ENCODE measurements around the gene LOXL3.
A peak's percentile ranks its signal among the peaks of the same experiment; 100 is the strongest.

Gene LOXL3

DNA sequence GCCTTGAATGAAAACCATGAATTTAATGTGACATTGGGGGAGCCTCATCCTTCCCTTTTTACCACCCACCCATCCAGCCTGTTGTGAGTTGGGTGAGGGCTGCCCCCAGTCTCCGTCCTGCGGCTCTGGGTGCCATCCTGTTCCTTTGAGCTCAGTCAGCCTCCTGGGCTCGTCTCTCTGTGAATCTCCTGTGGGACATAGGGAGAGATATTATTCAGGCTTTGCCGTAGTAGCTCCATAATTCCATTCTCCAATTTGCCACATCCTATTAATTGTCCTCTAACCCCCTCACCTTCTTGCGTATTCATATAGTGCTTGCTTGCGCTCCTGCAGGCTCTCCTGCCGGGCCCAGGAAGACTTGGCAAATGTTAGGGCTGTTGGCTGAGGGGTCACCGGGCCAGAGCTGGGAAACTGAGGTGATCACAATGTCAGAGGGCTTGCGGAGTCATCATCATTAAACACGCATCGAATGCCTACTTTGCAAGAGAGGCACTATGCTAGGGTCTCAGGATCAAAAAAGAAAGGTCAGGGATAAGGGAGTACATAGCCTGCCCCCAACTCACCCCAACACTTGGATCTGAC lies 27.0 kb downstream of the LOXL3 start:
- no peak for DNase-seq

DNA sequence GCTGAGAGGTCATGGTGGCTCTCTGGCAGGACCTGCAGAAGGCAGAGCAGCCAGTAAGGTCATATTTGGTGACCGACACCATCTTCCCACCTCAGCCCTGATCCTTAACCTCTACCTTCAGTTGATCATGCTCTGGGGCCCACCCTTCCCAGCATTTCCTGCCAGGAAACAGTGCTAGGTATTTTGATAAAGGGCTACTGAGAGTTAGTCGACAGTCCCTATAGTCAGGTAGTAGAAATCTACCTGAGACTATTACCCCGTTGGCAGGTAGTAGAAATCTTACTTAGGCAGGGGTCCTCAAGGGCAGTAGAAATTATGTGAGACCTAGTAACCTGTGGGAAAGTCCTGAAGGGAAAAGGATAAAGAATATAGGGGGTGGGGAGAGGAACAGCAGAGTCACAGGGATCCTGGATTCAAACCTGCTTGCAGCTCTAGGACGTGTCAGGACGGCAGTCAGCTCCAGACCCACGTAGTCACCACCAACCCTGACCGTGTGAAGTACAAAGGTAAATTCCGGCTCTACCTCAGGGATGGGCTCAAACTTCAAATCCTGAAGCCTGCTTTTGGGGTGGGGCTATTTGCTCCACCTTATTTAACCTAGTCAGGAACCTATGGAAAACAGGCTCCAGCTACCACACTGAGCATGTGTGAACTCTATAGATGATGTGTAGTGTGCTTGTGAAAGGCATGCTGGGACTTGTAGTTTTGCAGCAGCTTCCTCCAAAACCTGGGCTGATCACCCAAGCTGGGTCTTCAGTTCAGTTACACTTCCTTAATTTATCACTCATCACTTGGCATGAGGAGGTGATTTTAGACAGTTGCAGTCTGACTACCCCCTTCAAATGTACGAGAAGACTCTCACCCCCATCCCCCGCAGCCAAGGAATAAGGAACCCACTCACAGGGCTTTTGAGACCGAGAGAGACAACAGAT lies 27.8 kb downstream of the LOXL3 start, which contains the start of gene DQX1:
Gene DQX1 (minus strand): TSS at position 515 of the 932 bp plus-strand sequence. CDS start 502 bp downstream, at position 13.
- peak; percentile 38 for DNase-seq

DNA sequence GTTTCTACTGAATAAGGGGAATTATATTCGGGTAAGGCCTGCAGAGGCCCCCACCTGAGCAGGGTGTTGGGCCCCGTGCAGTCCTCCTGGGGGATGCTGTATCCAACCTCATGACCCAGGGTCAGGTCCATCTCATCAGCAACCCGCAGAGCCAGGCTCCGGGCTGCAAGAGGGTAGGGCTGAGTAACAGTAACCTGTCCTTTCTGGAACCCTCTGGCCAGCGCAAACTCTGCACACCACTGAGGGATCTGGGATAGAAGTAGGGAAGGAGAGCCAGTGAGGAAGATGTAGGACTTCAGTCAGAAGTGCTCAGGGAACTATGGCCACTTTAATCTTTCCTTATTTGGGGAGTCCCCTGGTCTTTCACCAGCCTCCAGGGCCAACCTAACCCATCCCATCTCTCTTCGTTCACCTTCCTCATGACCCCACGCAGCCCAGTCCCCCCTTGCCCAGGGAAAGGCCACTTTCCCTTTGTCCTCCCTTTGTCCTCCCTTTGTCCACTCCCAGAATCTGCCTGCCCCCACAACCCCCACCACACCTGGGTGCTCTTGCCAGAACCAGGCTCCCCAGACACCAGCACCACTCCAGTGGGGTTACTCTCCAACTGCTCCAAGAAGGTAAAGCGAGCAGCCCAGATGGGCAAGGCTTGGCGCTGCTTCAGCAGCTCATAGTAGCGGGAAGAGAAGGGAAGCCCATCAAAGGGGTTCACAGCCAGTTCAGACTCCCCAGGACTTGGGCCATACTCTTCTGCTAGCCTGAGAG lies 28.6 kb downstream of the LOXL3 start:
- DNase-seq, result no peak

DNA sequence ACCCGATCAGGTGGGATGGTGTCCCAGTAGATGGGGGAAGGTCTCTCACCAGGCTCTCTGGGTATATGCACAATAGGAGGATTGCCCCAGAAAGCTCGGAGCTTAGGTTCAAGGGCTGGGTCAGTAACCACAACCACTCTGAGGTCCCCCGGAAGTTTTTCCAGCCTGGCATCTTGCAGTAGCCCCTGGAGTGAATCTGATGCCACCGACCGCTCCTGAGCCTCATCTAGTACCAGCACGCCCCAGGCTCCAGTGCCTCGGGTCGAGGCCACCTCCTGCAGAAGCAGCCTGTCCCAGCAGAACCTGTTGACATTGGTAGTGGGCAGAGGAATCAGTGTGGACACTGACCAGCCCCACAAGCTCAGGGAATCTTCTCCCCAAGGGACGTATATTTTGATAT lies 29.7 kb downstream of the LOXL3 start:
- no peak for DNase-seq

DNA sequence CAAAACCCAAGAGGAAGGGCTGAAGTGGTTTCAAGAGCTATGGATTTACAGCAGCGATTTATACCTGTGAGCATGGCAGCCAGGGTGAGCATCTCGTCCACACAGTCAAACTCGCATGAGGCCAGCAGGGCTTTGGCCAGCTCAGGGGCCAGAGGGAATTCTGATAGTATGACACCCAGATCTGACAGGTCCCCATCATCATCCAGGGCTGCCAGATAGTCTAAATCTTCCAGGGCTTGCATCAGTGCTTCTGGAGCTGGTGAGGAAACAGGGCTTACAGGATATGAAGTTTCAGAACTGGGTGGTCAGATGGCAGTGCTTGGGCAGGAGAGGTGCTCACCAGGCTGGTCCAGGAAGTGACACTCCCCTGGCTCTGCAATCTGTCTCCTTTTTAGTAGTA lies 31.2 kb downstream of the LOXL3 start:
- no peak for DNase-seq

DNA sequence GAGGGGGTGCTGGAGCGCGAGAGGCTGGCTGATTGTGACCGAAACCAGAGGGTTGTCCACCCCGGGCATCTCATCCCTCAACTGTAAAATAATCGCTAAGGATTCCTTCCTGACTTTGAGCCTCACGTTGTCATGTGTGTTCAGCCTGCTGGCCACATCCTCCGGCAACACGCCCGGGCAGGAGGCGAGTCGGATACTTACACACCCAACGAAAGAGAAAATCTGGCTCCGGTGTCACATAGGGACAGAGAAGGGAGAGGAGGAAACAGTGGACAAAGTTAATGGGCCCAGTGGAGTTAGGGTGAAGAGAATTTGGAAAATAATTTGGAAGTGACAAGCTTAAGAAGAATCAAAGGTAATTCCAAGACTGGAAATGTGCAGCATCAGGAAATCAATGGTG lies 37.1 kb downstream of the LOXL3 start:
- no peak for DNase-seq

DNA sequence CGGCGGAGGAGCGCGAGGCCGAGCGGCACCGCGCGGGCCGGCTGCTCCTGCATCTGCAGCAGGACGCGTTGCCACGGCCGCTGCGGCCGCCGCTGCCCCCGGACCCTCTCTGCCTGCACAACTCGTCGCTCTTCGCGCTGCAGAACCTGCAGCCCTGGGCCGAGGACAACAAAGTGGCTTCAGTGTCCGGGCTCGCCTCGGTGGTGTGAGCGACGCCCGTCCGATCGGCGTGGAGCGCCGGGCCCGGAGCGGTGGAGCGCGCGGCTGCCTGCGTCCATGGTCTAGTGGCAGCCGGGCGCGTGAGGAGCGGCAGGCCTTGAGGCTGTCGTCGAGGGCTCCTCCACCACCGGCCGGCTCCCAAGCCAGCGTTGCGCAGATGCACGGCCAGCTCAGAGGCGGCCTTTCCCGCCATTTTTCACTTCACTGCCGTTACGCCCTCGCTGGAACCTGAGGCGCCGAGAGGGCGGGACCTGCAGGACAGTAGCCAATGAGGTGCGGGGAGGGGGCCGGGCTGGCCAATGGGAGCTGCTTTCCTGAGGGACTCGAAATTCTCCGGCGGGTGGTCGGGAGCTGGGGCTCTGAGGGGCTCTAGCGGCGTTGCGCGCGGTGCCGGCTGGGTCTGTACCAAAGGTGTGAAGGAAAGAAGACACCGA lies 37.6 kb downstream of the LOXL3 start:
- no peak for DNase-seq

DNA sequence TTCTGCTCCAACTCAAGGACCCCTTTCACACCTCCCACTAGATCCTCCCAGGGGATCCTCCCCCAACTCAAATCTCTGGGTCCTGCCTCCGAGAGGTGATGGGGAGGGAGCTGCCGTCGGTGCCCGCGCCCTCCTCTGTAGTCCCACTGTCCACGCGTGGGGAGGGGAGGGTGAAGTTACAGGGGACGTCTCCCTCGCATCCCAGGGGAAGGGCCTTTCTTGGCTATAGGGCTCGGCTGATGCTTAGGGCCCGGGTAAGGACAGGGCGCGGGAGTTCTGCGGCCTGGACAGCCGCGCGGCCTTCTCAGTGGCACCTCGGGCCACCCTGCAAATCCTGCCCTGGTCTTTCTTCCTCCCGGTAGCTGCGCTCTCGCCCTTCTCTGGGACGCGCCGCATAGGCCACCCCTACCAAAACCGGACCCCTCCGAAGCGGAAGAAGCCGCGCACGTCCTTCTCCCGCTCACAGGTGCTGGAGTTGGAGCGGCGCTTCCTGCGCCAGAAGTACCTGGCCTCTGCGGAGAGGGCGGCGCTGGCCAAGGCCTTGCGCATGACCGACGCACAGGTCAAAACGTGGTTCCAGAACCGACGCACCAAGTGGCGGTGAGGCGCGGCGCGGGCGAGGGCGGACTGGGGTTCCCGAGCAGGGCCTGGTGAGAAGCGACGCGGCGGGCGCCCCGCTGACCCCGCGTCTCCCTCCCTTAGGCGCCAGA lies 38.3 kb downstream of the LOXL3 start:
- DNase-seq, result no peak

DNA sequence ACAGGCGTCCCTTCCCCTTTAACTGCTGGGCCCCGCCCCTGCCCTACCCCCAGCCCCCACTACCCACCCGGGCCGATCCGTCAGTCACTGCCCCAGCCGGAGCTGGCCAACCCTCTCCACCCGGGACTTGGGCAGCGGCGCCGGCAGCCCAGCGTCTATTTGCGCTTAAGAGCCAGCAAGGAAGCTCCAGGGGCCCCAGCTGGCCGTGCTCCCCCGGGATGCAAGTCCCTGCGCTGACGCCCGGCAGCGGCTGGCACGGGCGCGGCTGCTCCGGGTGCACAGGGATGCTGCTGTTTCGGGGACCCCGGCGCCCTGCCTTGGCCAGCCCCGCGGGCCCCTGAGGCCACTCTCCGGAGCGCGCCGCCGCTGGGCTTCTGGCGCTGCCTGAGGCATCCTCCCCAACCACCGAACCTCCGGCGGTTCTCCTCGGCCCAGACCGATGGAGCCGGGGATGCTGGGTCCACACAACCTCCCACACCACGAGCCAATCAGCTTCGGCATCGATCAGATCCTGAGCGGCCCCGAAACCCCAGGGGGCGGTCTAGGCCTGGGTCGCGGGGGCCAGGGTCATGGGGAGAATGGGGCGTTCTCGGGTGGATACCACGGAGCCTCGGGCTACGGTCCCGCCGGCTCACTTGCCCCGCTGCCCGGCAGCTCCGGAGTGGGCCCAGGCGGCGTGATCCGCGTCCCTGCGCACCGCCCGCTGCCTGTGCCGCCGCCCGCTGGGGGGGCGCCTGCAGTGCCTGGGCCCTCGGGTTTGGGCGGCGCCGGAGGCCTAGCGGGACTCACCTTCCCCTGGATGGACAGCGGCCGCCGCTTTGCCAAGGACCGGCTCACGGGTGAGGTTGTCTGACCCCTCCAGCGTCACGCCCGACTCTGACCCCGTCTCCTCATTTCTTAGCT lies 39.1 kb downstream of the LOXL3 start, which contains the start of gene TLX2:
Gene TLX2 (plus strand): TSS at position 83 of the 903 bp plus-strand sequence. CDS start 357 bp downstream, at position 440.
- no peak for DNase-seq

DNA sequence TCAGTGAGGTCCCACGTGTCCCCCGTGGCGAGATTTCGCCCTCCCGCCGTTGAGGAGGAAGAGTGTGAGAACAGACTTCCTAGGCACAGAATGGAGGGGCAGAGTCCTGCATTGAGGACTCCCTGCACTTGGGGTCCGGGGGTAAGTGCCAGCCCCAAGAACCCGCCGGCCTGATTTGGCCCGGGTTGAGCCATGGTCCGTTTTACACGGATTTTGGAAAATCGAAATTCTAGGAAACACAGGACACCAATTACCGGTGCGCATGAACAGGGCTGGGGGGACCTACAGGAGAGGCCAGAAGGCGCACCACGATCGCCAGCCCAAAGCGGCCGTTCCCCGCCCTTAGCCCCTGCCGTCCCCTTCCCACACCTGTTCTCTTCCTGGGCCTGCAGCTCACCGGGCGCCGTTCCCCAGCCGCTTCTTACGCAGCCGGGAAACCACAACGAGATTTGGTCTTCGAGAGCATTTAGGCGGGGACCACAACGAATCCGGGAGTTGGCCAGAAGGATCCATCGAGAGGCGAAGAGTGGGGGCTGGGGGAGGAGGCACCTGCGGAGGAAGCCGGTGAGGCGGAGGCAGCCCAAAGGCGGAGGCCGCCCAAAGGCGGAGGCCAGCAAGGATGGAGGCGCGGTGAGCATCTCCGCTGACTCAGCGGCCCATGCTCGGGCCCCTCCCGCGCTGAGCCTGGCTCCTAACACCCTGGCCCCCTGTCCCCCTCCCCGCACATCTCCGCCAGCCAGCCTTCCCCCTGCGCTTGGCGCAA lies 40.0 kb downstream of the LOXL3 start:
- DNase-seq, result no peak

DNA sequence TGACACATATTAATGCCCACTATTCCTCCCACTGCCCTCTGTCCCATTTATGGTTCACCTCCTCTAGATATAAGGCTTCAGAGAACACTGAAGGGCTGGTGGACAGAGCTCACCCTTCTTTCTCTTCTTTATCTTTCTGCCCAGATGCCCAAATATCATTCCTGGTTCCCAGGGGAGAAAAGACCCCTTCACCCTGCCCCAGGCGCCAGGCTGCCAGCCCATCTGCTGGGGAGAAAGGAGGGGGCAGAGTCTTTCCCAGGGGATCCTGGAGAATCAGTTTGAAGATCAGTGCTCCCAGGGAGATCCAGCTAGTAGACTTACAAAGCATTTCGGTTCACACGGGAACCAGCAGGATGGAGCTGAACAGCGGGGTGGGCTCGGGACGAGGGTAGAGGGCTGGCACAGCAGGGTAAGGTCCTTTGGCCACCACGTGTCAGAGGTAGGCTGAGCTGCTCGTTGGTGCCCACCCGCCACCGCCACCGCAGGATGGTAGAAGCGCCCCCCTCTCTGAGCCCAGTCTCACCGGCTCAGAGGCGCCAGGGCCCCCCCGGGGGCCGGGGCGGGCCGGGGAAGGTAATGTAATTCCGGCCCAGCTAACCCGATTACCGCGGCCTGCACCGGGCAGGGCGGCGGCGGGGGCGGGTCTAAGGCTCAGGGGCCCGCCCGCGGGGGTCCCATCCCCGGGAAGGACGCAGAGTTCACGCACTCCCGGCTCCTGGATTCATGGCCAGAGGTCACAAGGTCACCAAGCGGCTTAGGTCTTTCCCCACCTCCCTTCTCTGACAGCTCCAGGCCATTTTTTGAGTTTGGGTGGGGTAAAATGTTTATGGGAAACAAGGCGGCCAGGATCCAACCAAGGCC lies 40.8 kb downstream of the LOXL3 start:
- DNase-seq, result no peak

DNA sequence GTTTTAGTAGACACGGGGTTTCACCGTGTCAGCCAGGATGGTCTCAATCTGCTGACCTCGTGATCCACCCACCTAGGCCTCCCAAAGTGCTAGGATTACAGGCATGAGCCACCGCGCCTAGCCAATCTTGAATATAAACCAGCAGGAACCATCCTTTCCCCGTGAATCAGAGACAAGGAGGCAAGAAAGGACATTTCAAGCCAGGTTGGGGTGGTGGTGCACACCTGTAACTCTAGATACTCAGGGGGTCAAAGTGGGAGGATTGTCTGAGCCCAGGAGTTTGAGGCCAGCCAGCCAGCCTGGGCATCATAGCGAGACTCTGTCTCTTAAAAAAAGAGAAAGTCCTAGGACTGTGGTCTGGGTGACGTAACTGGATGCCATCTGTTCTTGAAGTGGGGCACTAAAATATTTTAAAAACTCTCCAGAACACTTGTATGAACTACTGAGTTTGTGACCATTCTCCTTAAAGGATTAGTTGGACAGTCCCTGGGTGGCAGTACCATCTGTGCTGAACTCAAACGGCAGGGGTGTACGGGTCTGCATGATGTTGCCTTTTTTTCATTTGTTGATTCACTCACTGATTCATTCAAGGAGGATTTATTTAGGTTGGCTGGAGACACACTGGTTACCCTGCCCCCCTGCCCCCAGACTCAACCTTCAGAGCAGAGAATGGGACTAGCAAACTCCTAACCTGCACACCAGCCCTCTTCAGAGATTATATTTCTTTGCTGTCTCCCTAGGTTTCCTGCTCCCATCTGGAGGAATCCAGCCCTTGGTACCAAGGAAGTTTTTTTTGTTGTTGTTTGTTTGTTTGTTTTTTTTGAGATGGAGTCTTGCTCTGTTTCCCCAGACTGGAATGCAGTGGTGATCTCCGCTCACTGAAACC lies 42.4 kb downstream of the LOXL3 start:
- peak; percentile 32 for DNase-seq

DNA sequence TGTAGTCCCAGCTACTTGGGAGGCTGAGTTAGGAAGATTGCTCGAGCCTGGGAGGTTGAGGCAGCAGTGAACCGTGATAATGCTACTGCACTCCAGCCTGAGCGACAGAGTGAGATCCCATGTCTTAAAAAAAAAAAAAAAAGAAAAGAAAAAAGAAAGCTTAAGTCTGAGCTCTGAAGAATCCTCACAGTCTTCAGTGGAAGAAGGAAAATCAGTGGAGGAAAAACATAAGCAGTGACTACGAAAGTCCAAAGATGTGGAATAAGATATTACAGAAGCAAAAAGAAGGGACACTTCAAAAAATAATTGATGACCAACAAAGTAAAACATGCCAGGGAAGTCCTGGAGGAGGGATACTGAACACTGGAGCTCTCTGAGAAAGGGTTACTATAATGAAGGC lies 43.5 kb downstream of the LOXL3 start:
- no peak for DNase-seq

DNA sequence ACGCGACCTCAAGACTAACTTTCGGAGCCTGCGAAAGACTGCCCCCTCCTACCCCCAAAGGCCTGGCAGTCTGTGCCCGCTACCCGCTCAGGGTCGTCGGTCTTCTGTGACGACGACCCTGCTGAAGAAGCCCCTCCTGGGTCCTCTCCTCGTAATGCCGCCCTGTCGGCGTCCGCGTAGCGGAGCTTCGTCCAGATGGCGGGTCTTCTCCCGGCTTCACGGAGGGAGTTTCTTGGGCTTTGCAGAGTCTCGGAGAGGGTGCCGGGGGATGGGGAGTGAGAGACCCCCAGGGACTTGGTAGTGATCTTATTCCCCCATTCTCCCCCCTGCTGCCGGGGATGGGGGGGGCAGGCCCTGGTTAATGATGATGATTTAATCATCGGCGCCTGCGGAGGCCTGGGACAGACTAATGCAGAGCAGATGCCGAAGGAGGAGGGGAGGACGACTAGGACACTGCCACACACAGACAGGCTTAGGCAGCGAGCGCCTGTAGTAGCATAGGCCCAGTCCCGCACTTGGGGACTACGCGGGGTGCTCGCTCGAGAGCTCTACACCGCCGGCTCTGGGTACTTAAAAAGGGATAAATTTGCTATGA lies 45.7 kb downstream of the LOXL3 start:
- DNase-seq, result no peak

DNA sequence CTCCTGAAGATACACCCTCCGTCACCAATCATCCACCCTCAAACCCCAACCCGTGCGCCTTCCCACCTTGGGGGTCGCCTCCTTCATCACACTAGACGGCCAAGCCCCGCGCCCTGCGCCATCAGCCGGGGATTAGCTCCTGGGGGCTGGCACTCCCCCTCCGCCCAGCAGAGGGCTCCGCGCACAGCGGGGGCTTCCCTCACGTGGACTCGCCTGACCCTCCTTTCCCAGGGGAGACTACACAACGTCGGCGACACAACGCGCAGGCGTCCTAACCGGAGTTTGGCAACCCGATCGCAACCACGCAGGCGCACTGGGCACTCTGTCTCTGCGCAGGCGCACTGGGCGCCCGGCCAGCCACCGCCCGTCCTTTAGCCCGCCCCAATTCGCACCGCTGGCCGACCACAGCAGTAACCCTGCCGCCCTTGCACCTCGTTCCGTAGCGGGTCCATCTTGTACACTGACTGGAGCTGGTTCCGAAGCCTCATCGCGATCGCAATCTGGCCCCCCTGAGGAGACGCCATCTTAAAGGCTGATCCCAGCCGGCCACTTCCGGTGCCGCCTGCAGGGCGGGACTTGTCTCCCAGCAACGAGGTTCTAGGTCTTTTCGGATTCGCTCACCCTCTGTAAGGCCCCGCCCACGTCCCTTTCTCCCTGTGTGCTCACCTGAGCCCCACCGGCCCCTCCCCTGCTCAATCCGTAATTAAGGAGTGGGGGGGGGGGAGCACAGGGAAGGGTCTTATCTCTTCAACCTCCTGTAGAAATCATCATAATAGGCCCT lies 46.4 kb downstream of the LOXL3 start, which contains the start of gene PCGF1:
Gene PCGF1 (minus strand): TSS at position 551 of the 781 bp plus-strand sequence. CDS start 27 bp downstream, at position 524.
- DNase-seq, result peak; percentile 97

DNA sequence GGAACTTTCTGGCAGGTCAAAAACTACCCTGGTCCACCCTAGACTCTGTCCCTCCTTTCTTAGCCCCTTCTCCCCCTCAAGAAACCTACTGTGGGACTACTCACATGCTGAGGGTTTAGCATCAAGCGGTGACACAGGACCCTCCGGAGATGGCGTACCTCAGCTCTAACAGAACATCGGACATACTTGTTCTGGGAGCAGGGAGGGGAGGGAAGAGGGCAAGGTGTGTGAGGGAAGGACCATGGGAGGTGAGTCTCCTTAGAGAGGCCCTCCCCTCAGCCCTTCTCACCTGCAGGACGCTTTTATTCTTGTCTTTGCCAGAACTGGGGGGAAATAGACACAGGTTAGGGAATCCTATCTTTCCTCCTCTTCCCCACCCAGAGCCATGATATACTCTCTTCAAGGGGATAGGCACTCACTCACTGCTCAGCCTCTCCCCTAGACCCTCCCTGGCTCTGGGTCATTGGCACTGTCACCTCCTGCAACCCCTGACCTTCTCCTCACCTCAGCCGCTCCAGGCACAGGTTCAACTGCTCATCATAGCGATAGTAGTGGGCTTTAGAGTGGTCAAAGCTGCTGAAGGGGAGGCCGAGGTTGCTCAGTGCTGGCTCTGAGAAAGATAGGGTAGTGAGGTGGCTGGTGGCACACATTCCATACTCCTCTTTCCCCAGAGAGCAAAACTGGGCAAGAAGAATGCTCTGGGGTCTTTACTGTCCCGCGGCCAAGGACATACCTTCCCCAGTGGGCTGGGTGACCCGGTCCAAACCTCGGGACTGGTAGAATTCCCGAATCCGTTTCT lies 48.1 kb downstream of the LOXL3 start:
- no peak for DNase-seq
